Stomach (tissue), 4 donors: ENCODE results near the gene MYRIP.

ENCODE experiments used
- EP300 ChIP-seq: sonication (generic); formaldehyde crosslinking; IDR thresholded peaks from one replicate; pipeline ENCODE4 v1.6.1; 2017; ENCODE audit warnings: antibody characterized with exemption
- POLR2A ChIP-seq, 4 donors: fragments of 450-650 bp; IDR thresholded peaks; one replicate each; pipeline ENCODE4 v1.6.1; 2016; ENCODE audit warnings: antibody characterized with exemption in 4 of 4, control low read depth in 2 of 4, mild to moderate bottlenecking in 1 of 4, moderate library complexity in 1 of 4
- TF ChIP-seq, protein P1 (sequence below), 7 experiments: fragments of 450-650 bp in 4 of 7; fragments of 200-600 bp in 3 of 7; sonication (generic) in 3 of 7; IDR thresholded peaks; one replicate each; pipeline ENCODE4 v1.5.1; 2016 to 2019; ENCODE audit warnings: antibody characterized with exemption in 7 of 7, control low read depth in 2 of 7, mild to moderate bottlenecking in 1 of 7

DNA sequence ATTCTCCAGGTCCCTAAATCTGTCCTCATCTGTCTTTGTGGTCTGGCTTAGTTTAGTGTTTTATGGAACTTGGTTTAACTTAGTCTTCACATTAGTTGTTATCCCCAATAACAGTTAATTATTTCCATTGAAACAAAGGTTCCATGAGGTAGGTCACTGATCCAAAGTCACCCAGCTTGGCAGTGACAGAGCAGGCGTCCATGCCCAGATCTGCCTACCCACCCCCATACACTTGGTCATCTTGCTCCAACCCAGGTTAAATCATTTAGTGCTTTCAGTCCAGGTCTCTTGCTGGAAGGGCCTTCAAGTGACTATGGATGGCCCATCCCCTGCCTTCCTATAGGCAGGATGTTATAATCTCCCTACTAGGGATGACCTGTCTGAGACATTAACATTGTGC lies 127.4 kb downstream of the MYRIP start:
- TF ChIP-seq, protein P1, sequence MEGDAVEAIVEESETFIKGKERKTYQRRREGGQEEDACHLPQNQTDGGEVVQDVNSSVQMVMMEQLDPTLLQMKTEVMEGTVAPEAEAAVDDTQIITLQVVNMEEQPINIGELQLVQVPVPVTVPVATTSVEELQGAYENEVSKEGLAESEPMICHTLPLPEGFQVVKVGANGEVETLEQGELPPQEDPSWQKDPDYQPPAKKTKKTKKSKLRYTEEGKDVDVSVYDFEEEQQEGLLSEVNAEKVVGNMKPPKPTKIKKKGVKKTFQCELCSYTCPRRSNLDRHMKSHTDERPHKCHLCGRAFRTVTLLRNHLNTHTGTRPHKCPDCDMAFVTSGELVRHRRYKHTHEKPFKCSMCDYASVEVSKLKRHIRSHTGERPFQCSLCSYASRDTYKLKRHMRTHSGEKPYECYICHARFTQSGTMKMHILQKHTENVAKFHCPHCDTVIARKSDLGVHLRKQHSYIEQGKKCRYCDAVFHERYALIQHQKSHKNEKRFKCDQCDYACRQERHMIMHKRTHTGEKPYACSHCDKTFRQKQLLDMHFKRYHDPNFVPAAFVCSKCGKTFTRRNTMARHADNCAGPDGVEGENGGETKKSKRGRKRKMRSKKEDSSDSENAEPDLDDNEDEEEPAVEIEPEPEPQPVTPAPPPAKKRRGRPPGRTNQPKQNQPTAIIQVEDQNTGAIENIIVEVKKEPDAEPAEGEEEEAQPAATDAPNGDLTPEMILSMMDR (IDR thresholded peaks at IDR 0.05) = no peak
- TF ChIP-seq POLR2A (IDR thresholded peaks at IDR 0.05) (no peak), EP300 (no peak)
